Measurements from ENCODE around the gene UBALD2.
A peak's percentile ranks its signal among the peaks of the same experiment; 100 is the strongest.
"Not testable (repeated sequence)": the region's sequence is repeated elsewhere in the genome, so short reads cannot be mapped to it uniquely, and the experiment has no call there.

The UBALD2 gene

GRCh38 chr17:76246080-76247066 lies 18.8 kb upstream of the UBALD2 start:
- DNase-seq, result no peak

DNA sequence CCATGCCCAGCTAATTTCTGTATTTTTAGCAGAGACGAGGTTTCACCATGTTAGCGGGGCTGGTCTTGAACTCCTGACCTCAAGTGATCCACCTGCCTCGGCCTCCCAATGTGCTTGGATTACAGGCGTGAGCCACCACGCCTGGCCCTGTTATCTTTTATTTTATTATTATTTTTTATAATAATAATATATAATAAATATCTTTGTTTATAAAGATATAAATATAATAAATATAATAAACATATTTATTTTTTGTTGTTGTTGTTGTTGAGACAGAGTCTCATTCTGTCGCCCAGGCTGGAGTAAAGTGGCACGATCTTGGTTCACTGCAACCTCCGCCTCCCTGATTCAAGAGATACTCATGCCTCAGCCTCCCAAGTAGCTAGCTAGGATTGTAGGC lies 17.8 kb upstream of the UBALD2 start:
- DNase-seq, result no peak

DNA sequence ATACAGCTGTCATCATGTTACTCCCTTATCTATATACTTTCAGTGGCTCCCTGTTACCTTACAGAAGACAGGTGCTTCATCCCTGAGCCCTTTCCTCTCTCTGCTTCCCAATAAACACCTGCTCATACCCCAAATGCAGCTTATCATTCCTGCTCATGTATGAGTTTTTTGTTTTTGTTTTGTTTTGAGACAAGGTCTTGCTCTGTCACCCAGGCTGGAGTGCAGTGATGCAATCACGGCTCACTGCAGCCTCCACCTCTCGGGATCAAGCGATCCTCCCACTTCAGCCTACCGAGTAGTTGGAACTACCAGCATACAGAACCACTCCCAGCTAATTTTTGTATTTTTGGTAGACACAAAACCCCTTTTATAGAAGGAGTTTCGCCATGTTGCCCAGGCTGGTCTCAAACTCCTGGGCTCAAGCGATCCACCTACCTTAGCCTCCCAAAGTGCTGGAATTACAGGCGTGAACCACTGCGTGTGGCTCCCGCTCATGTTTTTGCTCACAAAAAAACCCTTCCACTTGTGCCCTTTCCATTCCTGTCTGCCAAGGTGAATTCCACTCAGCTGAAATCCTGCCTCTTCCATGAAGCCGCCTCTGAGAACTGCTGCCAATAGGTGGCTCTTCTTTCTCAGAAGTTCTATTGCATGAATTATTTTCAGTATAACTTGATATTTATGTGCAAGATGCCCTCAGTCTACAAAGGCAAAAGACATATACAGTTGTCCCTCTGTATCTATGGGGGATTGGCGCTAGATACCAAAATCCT lies 16.9 kb upstream of the UBALD2 start:
- DNase-seq, result no peak

DNA sequence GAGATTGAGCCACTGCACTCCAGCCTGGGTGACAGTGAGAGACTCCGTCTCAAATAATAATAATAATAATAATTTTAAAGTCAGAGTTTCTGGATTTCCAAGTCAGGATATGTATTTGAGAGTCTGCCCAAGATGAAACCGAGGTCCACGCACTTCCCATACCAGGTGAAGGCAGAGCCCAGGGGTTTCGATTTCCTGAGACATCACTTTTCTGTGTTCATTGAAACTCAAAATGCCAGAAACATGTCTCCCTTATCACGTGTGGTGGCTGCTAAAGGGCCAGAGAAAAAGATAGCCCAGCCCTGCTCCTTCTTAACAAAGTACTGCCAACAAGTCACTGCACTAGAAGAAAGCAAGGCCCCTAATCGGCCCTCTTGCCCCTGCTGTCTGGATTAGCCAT lies 15.0 kb upstream of the UBALD2 start:
- DNase-seq, result no peak

DNA sequence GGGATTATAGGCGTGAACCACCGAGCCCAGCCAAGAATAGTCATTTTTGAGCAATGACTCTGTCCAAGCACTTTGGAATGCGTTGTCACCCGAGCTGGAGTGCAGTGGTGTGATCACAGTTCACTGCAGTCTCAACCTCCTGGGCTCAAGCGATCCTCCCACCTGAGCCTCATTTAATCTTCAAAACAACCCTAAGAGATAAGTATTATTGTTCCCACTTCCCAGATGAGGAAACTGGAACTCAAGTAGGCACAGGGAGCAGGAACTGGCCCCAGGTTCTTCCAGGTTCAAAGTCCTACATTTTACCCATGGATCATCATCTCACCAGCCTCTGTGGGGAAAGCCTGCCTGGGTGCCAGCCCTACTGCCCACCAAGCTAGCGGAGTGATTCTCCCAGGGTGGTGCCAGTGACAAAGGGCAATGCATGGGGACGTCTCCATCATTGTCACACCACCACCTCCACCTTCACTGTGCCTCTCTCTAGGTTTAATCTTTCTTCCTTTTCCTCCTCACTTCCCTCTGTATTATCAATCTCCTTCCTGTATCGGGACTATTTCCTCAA lies 13.6 kb upstream of the UBALD2 start:
- DNase-seq, result no peak

DNA sequence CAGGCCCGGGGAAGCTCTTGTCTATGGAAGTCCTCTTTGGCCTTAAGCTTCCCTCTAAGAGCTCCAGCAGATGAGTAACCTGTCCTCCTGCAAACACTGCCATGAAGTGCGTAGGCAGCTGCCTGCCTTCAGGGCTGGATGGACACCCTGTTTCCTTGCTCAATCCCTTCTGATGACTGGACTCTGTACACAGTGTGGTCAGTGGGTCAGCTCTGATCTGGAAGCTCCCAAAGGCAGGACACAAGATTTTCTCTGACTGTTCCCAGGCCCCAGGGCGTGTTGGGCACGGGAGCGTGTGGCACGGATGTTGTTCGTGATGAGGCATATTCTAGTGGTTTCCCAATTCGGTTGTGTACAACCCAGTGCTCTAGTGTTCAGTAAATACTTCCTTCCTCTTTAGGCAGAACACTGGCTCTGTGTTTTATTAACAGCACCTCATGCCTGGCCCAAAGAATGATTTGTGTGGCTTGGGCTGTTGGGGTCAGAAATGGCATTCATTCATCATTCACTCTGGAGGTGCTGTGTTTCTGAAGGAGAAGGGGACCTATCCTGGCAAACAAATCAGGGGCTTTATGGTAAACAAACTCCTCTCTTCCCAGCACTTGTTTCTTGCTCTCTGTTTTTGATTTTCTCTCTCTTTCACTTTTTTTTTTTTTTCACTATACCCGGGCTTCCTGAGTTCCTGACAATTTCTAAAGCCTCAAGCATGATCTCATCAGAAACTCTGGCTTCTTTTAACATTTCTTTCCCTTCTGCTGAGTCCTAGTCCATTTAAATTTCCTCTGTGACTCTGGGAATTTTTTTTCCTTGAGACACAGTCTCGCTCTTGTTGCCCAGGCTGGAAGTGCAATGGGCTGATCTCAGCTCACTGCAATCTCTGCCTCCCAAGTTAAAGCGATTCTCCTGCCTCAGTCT lies 12.9 kb upstream of the UBALD2 start:
- DNase-seq, result no peak

GRCh38 chr17:76252967-76253766 lies 12.0 kb upstream of the UBALD2 start:
- DNase-seq, result not testable (repeated sequence)

GRCh38 chr17:76253841-76254240 lies 11.3 kb upstream of the UBALD2 start:
- no peak for DNase-seq

- no peak for DNase-seq
Observed at GRCh38 chr17:76254275-76254674, 10.9 kb upstream of the UBALD2 start.

DNA sequence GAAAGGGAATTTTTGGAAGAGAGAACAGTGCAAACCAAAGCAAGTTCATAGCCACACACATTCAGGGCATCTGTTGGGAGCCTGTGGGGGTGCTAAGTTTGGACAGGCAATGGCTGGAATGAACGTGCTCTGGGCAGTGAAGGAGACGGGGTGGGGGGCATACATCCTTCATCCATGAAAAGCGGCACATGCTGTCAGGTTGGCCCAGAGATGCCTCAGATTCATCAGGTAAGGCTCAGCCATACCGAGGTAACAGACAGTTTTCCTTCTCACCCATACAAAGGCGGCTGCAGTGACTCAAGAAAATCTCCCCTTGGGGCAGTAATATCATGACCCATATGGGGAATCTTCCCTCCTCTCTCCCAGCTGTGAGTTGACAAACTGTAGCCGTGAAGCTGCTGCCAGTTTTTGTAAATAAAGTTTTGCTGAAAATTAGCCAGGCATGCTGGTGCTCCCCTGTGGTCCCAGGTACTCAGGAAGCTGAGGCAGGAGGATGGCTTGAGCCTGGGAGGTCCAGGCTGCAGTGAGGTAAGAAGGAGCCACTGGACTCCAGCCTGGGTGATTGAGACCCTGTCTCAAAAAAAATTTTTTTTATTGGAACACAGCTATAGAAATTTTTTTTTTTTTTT lies 9.2 kb upstream of the UBALD2 start:
- DNase-seq, result no peak

- not testable (repeated sequence) for DNase-seq
Observed at GRCh38 chr17:76256430-76257050, 8.6 kb upstream of the UBALD2 start.

- DNase-seq, result no peak
Observed at GRCh38 chr17:76260220-76260619, 4.9 kb upstream of the UBALD2 start.

- DNase-seq, result no peak
Observed at GRCh38 chr17:76260669-76261068, 4.5 kb upstream of the UBALD2 start.

DNA sequence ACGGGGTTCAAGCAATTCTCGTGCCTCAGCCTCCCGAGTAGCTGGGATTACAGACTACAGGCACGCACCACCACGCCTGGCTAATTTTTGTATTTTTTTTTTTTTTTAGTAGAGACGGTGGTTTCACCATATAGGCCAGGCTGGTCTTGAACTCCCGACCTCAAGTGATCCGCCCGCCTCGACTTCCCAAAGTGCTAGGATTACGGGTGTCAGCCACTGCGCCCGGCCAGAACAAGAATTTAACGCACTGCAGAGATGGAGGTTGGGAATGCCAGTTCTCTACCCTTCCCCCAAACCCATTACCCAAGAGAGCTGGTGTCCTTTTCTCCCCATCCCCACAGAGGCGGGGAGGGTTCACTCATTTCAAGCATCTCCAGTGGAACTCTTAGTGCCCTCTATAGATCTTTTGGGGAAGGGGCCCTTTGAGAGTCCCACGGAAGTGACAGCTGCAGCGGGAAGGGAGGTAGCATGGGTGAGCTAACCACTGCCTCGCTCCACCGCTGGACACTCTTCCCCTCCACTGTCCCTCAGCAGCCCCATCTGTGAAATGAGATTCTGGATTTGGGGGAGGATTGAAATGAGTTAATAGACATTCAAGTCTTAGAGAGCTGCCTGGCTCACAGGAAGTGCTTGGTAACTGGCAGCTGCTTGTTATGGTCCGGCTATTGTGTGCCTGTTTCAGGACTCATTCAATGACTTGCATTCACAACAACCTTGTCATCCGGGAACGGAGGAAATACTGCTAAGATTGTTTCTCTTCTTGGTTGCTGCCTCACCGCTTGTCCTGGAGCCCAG lies 3.5 kb upstream of the UBALD2 start:
- DNase-seq, result no peak

GRCh38 chr17:76262732-76263344 lies 2.3 kb upstream of the UBALD2 start:
- DNase-seq, result no peak

DNA sequence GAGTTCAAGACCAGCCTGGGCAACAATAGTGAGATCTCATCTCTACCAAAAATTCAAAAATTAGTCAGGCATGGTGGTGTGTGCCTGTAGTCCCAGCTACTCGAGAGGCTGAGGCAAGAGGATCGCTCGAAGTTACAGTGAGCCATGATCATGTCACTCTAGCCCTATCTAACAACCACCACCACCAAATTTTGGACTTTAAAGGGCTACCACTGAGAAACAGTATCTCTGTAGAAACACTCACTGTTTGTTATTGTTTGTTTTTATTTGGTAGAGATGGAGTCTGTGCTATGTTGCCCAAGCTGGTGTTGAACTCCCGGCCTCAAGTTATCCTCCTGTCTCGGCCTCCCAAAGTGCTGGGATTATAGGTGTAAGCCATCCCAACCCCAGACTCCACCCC lies 1.3 kb upstream of the UBALD2 start:
- no peak for DNase-seq

GRCh38 chr17:76264425-76264754 lies 758 bp upstream of the UBALD2 start:
- no peak for DNase-seq

- DNase-seq, result peak; percentile 56
Observed at GRCh38 chr17:76265624-76266243, 586 bp downstream of the UBALD2 start.

Measured in NCI-H345 (cell line).